Vagina (tissue), 2 donors: ENCODE measurements around the gene CCDC127. TPM values are rescaled to one million over a fixed set of nuclear protein-coding genes. Genes with fewer than 3 reads are reported as not detected.
"Not testable (repeated sequence)": the region's sequence is repeated elsewhere in the genome, so short reads cannot be mapped to it uniquely, and the experiment has no call there.

Experiments
- DNase-seq, 2 donors: peaks; one replicate each; pipeline ENCODE4 v3.0.0-alpha.2; 2017; ENCODE audit errors: extremely low spot score in 2 of 2
- H3K27ac ChIP-seq: fragments of 200-600 bp; sonication (generic); one replicate; pipeline ENCODE4 v1.5.1; 2019
- H3K27me3 ChIP-seq: fragments of 200-600 bp; sonication (generic); one replicate; pipeline ENCODE4 v1.5.1; 2019
- H3K36me3 ChIP-seq, 2 donors: fragments of 200-600 bp; sonication (generic); one replicate each; pipeline ENCODE4 v1.5.1; 2017 to 2019
- H3K4me1 ChIP-seq: fragments of 200-600 bp; sonication (generic); one replicate; pipeline ENCODE4 v1.5.1; 2019
- H3K4me3 ChIP-seq, 2 donors: fragments of 200-600 bp; sonication (generic); 1 replicate in 1 of 2; 2 replicates in 1 of 2; pipeline ENCODE4 v1.5.1; 2016 to 2019
- H3K9me3 ChIP-seq: fragments of 200-600 bp; sonication (generic); one replicate; pipeline ENCODE4 v1.5.1; 2019
- CTCF ChIP-seq, 3 experiments: fragments of 450-650 bp in 2 of 3; fragments of 200-600 bp in 1 of 3; sonication (generic) in 1 of 3; IDR thresholded peaks; one replicate each; pipeline ENCODE4 v1.5.1; 2017 to 2019; ENCODE audit warnings: antibody characterized with exemption in 3 of 3, mild to moderate bottlenecking in 2 of 3, moderate library complexity in 2 of 3
- POLR2A ChIP-seq, 2 donors: fragments of 450-650 bp; IDR thresholded peaks; one replicate each; pipeline ENCODE4 v1.6.1; 2017; ENCODE audit warnings: antibody characterized with exemption in 2 of 2, mild to moderate bottlenecking in 2 of 2, moderate library complexity in 2 of 2
- POLR2AphosphoS5 ChIP-seq, 2 donors: sonication (generic); formaldehyde crosslinking; IDR thresholded peaks; one replicate each; pipeline ENCODE4 v1.9.0; 2017; ENCODE audit warnings: antibody characterized with exemption in 2 of 2, mild to moderate bottlenecking in 2 of 2, low read depth in 1 of 2; ENCODE audit not compliant: insufficient read depth in 1 of 2
- intact Hi-C: fragments of 100-400 bp; cut with DNase I; formaldehyde crosslinking; loops from one replicate; pipeline ENCODE4 v1.15.1; 2023
- total RNA-seq: library from RNA; depleted of rRNA; stranded (reverse); fragments of >200 nt; gene quantifications from one replicate; pipeline ENCODE4 v1.2.3, GENCODE V29; 2016

CCDC127 gene
- total RNA-seq, 1 donor from 2014 or later: 4.2 TPM

GRCh38 chr5:219460-219863 lies 1.5 kb upstream of the CCDC127 start:
- no peak for TF ChIP-seq POLR2A (IDR thresholded peaks at IDR 0.05)
- Histone ChIP-seq H3K27ac (peak overlapping the region; percentile 90), H3K36me3 (peaks cover 0 to 4% of the 10 kb centered on the region in 2 donors), H3K4me1 (peaks cover 42% of the 10 kb centered on the region), H3K4me3 (peak overlapping the region; percentile 92 to 100), H3K27me3 (no peaks in the 10 kb centered on the region), H3K9me3 (no peaks in the 10 kb centered on the region)
- DNase-seq: no peak
- intact Hi-C loops: loop anchor here (2.0 kb wide), 1 partner anchor 51 kb away; the partner anchor contains the start of gene PDCD6

- no peaks in the 10 kb centered on the region for H3K27me3 ChIP-seq
- H3K36me3 ChIP-seq: no peaks in the 10 kb centered on the region
- peaks cover 47% of the 10 kb centered on the region for H3K4me1 ChIP-seq
- H3K27ac ChIP-seq: peak overlapping the region; percentile 90
- no peak for DNase-seq
- H3K9me3 ChIP-seq: no peaks in the 10 kb centered on the region
- intact Hi-C loops: loop anchor here (2.0 kb wide), 1 partner anchor 52 kb away; the partner anchor contains the start of gene PDCD6
- TF ChIP-seq CTCF (IDR thresholded peaks at IDR 0.05) (no peak), POLR2AphosphoS5 (IDR thresholded peaks at IDR 0.05; ENCODE audit: insufficient read depth in 1 of 2, low read depth in 1 of 2) (no peak), POLR2A (IDR thresholded peaks at IDR 0.05) (no peak)
- H3K4me3 ChIP-seq: peak overlapping the region; percentile 92 to 100
Observed at GRCh38 chr5:218457-219291, 721 bp upstream of the CCDC127 start.

- peaks cover 31% of the 10 kb centered on the region for H3K4me1 ChIP-seq
- DNase-seq, H3K27me3 ChIP-seq, H3K9me3 ChIP-seq, H3K27ac ChIP-seq, intact Hi-C loops, H3K4me3 ChIP-seq, H3K36me3 ChIP-seq: not testable (repeated sequence)
Observed at GRCh38 chr5:216076-216475, 1.9 kb downstream of the CCDC127 start.

GRCh38 chr5:215256-215655 lies 2.7 kb downstream of the CCDC127 start:
- H3K4me1 ChIP-seq: peaks cover 24% of the 10 kb centered on the region
- H3K27me3 ChIP-seq, H3K36me3 ChIP-seq, H3K9me3 ChIP-seq, H3K4me3 ChIP-seq, intact Hi-C loops, DNase-seq, H3K27ac ChIP-seq: not testable (repeated sequence)

GRCh38 chr5:213803-214395 lies 4.1 kb downstream of the CCDC127 start:
- Histone ChIP-seq H3K4me1 (peaks cover 17% of the 10 kb centered on the region), H3K36me3 (no peaks in the 10 kb centered on the region), H3K27ac (no peak overlapping the region), H3K27me3 (no peaks in the 10 kb centered on the region), H3K4me3 (no peak overlapping the region), H3K9me3 (no peaks in the 10 kb centered on the region)
- DNase-seq: no peak
- TF ChIP-seq CTCF (IDR thresholded peaks at IDR 0.05): no peak
- TF ChIP-seq POLR2A (IDR thresholded peaks at IDR 0.05): no peak
- no peak for TF ChIP-seq POLR2AphosphoS5 (IDR thresholded peaks at IDR 0.05; ENCODE audit: insufficient read depth in 1 of 2, low read depth in 1 of 2)
- intact Hi-C loops: no loop called here

GRCh38 chr5:208449-209114 lies 9.4 kb downstream of the CCDC127 start:
- Histone ChIP-seq H3K9me3 (no peaks in the 10 kb centered on the region), H3K27me3 (no peaks in the 10 kb centered on the region), H3K27ac (no peak overlapping the region), H3K4me3 (no peak overlapping the region), H3K36me3 (peaks cover 0 to 15% of the 10 kb centered on the region in 2 donors), H3K4me1 (peaks cover 8% of the 10 kb centered on the region)
- intact Hi-C loops: no loop called here
- TF ChIP-seq POLR2AphosphoS5 (IDR thresholded peaks at IDR 0.05; ENCODE audit: insufficient read depth in 1 of 2, low read depth in 1 of 2) (no peak), POLR2A (IDR thresholded peaks at IDR 0.05) (no peak), CTCF (IDR thresholded peaks at IDR 0.05) (no peak)
- DNase-seq: no peak
